HG03045 (cell line): ENCODE data around the gene TNPO1.

ENCODE experiments used
- ATAC-seq: cut with Tn5 transposase; IDR thresholded peaks from one replicate; pipeline ENCODE4 v1.9.1; 2021; ENCODE audit warnings: mild to moderate bottlenecking, moderate library complexity; ENCODE audit not compliant: unreplicated experiment

Gene TNPO1

DNA sequence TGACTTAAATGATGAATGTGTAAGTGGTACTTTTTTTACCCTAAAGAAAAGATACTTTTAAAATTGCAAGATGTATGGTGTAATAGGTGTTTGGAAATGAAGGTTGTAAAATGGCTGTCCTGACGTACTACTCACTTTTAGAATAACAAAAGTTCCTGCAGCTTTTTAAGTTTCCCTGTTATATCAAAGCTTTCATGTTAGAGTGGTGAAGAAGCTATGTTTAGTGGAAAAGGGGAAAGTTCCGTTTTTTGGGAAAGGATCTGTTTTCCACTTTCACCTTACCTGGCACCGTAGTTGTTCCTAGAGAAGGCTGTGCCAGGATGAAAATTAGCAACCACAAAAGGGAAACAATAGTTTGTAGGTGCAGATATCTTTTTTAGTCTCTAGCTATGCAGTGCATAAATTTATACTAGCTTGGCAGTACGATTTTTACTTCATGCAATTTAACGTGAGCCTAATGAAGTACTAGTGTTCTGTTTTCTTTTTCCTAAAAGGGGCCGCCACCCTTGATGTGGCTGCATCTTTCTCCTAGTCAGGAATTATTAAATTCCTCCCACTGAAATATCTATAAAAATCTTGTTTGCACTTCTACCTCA lies 1.3 kb downstream of the TNPO1 start:
- no peak for ATAC-seq

DNA sequence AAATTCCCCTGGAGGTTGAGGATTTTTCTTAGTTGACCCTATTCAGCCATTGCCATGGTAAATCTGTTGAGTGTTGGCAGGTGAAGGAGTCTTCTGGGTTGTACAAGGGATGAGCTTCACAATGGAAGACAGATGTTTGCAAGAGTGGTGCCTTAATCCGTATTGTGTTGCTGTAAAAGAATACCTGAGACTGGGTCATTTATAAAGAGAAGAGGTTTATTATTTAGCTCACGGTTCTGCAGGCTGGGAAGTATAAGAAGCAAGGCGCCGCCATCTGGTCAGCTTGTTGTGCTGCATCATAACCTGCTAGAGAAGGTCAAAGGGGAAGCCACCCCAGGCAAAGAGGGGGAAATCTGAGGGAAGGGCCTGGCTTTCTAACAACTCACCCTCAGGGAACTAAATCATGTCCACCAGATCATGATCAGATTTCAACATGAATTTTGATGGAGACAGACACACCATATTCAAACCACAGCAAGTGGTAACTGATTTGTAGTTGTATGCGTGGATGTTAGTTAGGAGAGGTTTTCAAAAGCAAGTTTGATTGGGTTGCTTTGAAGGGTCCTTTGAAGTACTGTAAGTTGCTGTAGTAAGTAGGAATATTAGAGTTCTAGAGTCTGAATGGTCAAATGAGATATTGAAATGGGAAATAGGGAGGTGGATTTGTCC lies 2.5 kb downstream of the TNPO1 start:
- ATAC-seq, result no peak

DNA sequence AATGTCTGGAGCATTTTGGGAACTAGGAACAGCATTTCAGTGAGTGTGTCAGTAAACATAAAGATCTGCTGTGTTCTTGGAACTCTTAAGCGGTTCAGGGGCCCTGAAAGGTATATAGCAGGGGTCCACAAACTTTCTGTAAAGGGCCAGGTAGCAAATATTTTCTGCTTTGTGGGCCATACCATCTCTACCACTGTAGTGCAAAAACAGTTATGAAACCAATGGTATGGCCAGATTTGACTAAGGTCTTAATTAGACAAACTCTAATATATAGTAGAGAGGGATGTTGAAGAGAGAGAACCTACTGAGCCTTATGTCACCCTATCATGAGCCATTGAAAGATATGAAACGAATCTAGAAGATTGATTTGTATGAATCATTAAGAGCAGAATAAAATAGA lies 5.3 kb downstream of the TNPO1 start:
- ATAC-seq, result no peak

DNA sequence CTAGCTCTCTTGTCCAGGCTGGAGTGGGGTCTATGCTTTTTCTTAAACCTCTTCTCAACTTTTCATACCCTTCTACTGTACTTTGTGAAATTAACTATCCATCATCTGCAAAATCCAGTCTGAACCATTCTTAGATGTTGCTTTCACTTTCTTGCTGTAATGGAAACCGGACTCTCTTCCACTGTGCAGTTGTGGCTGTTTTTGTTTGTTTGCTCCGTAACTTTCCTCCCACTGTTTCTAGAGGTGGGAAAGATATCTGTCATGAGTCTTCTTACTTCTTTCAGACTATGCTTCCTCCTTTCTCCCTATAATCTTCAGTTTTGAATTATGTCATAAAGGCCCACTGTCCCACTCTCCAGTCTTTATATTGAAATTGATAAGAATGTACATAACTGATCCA lies 6.5 kb downstream of the TNPO1 start:
- no peak for ATAC-seq

DNA sequence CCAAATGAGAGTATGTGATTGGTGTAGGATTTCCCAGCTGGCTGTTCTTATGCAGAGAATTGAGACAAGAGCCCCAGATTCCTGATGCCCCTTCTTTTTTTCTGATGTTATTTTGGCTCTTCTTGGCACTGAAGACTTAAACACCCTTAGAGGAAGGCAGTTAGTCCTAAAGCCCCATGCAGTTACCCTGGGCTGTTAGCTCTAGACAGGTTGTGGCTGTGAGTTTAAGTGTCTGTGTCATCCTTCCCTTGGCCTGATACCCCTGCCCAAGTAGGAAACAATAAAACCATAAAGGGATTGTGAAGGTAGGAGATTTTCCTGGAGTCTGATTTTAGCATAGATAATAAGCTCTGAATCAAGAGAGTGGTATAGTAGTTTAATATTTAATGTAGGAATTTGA lies 13.2 kb downstream of the TNPO1 start:
- ATAC-seq, result no peak

DNA sequence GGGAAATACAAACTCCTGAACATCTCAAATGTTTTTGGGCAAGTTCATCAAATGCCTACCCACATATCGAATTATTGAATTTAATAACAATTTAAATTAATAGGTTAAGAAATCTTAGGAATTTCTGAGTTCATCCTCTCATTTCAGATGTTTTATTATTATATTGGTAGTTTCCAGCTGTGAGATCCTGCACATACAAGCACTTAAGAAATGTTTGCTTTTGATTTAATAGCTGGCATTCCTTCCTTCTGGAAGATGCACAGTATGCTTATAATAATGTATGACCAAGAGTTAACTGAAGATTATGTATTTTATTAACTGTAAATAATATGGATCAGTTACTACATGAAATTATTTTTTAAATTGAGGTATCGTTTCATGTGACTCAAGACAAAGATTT lies 13.9 kb downstream of the TNPO1 start:
- no peak for ATAC-seq

DNA sequence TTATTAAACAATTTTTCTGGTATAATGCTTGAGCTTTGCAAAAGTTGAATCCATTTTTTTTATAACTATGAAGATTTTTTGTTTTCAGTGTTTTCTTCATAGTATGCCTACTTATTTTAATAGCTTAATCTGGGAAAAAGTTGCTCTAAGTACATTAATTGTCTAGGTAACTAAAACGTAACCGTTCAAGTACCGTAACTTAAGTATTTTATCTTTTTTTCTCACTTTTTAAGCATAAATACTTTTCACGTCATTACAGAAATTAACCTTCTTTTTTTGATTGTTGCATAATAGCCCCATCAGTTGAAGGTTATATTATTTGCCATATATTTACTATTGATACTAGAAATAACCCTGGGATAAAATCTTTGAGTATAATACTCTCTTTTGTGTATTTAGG lies 15.2 kb downstream of the TNPO1 start:
- ATAC-seq, result no peak

DNA sequence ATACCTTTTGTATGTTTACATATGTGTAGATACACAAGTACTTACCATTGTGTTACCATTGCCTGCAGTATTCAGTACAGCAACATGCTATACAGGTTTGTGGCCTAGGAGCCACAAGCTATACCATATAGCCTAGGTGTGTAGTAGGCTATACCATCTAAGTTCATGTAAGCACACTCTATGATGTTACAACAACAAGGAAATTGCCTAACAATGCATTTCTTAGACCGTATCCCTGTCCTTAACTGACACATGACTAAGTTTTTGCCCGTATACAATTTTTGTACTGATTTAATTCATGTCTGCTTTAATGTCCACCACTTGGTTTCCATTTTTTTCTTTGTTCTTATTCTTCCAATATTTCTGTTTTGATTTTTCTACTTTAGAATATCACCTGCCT lies 18.5 kb downstream of the TNPO1 start:
- no peak for ATAC-seq

DNA sequence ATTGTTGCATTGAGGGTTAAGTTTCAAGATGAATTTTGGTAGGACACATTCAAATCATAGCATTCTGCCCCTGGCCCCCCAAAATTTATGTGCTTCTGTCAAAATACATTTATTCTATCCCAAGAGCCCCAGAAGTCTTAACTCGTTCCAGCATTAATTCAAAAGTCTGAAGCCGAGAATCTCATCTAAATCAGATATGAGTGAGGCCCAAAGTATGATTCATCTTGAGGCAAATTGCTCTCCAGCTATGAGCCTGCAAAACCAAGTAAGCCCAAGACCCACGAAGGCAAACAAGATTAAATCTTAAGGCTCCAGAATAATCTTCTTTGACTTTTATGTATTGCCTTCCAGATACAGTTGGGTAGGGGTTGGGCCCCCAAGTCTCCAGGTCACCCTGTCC lies 19.2 kb downstream of the TNPO1 start:
- no peak for ATAC-seq

DNA sequence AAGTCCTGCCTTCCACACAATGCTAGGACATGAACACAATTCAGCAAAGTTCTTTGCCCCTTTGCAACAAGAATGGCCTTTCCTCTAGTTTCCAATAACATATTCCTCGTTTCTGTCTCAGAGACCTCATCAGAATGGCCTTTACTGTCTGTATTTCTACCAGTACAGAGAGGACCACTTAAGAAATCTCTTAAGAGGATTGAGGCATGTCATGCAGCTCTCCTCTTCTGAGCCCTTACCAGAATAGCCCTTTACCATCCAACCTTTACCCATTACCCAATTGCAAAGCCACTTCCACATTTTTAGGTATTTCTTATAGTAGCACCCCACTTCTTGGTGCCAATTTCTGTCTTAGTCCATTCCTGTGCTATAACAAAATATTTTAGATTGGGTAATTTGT lies 20.3 kb downstream of the TNPO1 start:
- ATAC-seq, result no peak

DNA sequence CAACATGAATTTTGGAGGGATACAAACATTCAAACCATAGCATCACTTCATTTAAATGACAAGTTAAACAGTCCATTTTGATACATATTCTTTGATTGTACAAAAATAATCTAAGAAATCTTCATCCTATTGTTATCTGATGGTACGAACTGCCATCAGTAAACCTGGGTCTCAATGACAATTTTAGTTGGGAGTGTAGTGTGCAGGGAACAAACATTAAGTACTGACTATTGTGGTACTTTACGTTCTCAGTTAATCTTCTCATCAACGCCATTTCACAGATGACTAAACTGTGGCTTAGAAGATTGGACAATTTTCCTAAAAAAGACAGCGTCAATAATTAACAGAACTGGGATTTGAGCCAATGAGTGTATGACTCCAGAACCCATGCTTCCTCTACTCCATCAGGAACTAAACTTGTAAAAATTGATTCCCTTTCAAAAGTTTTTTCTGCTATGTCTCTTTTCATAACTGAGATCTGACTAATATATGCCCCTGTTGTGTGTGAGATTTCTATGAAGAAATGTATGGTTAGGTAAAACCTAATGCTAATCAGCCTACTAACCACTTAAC lies 21.1 kb downstream of the TNPO1 start:
- ATAC-seq, result no peak

DNA sequence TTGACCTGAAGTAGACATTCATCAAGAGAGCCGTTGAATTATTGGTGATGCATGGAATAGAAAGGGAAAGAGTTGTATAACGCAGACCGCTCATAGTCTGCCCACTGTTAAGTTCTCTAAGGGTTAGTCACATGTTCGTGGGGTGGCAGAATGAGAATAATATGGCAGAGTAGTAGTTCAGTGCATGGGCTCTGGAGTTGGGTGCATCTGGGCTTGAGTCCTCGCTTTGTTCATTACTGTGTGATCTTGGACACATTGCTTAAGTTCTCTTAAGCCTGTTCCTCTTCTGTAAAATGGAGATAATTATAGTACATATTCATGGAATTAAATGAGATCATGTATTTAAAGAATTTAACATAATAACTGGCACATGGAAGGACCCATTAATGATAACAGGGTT lies 23.6 kb downstream of the TNPO1 start:
- no peak for ATAC-seq

DNA sequence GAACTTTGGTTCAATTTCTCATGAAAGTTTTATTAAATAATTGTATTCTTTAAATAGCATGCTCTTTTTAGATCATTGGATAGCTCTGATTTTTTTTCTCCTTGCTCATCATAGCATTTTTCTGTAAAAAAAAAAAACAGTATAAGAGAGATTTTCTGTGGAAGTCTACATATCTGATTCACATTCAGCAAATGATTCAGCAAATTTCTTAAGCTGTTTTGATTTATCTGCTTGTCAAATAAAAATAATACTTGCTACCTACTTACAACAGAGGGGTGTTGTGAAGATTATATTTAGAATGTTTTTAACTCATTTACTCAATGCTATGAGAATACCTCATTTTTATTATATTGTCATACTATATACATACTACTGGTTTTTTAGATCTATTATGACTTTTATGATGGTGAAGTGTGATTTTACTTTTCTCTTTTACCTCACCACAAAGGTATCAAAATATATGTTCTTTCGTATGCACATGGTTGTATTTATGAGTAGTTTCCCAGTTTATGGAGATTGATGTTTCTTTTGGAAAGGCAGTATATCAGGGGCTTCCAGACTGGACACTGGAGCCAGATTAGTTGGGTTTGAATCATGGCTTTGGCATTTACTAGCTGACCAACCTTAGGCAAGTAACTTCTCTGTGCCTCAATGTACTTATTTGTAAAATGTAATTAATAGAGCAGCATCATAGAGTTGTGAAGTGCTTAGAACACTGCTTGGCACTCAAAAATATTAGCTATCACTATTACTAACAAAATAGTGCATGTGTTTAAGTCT lies 25.5 kb downstream of the TNPO1 start:
- no peak for ATAC-seq

DNA sequence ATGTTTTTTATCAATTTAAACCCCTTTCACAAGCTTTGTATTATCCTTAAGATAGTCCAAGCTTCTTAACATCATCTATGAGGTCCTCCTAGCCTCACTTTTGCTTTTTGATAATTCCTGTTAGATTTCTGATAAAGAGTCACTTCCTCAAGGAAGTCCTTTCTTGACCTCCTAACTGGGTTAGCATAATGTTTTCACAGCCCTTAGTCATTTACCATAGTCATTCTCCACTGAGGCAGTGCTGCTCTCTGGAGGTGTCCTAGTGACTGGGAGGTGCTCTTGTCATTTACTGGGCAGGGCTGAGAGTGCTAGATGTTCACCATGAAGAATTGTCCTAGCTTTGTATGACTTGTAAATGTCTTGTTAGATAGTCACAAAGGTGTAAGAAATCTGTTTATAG lies 26.4 kb downstream of the TNPO1 start:
- no peak for ATAC-seq

DNA sequence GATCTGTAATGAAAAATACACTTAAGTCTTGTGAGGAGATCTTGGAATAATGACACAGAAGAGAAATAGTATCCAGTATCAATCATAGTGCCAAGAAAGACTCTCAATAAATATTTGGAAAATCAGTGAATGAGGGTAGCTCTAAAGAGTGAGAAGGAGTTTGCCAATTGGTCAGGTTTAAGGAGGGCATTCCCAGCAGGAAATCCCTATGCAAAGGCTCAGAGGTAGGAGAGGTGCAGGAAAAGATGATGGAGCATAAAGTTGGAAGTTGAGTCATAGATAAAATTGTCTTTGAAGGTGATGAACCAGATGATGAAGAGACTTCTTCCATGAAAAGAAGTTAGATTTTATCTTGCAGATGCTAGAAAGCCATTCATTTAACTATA lies 27.8 kb downstream of the TNPO1 start:
- ATAC-seq, result no peak

DNA sequence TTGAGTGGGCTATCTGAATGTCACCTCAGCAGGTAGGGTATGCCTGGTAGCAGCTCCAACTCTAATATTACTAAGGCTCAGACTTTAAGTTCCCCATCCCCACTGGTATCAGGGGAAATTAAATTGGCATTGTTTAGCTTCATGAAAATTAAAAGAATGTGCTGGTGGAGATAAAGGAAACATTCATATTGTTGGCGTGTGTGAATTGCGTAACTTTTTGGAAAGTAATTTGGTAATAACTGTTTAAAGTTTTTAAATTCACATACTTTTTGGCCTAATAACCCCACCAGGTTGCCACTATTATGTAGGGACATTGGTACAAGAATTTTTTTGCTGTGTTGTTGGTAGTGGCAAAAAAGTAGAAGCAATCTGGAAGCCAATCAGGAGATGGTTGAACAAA lies 29.4 kb downstream of the TNPO1 start:
- ATAC-seq, result no peak

DNA sequence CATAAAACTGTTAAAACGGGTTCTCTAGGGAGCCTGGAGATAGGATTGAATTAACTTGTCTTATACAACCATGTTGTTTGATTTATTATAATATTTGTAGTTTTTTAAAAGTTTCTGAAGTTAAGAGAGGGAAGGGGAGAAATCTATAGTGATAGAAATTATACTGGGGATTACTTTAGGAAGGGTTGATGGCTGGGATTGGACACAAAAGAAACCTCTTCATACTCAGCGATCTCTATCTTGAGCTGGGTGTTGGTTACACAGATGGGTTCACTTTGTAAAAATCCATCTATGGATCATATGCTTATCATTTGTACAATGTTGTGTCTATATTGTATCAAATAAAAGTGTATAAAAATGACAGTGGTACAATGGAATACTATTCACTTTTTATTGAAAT lies 30.0 kb downstream of the TNPO1 start:
- ATAC-seq, result no peak

DNA sequence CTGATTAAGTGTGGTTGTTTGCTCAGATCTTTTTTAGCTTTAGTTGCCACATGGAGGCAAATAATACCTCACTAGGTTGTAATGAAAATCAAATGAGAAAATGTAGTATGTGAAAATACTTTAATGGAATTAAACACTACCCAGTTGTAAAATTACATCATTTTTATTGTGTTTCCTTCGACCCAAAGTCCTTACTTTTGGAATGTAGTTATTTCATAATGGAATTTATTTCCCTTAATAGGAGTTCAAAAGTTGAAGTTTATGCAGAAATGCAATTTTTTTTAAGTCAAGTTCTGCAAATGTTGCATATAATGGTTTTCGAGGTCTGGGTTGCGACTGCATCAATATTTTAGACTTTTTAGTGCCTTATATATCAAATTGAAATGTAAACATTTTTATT lies 31.0 kb downstream of the TNPO1 start:
- ATAC-seq, result no peak

DNA sequence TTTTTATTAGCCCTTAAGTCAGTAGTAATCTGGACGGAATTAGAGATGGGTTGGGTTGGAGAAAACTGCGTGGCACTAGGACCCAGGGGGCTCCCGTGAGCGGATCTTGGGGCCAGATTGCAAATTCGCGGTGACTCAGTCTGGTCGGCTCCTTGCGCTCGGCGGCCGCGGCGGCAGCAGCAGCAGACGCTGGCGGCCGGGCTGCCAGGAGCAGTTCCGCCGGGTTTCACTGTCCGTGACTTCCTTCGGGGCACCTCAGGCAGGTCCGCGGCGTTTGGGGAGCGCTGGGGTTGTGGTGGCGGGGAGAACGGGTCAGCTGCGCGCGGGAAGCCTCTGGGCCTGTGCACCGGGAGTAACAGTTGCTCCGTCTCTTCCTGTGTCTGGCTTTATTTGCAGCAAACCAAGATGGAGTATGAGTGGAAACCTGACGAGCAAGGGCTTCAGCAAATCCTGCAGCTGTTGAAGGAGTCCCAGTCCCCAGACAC lies 31.6 kb downstream of the TNPO1 start:
- ATAC-seq, result peak; percentile 86

DNA sequence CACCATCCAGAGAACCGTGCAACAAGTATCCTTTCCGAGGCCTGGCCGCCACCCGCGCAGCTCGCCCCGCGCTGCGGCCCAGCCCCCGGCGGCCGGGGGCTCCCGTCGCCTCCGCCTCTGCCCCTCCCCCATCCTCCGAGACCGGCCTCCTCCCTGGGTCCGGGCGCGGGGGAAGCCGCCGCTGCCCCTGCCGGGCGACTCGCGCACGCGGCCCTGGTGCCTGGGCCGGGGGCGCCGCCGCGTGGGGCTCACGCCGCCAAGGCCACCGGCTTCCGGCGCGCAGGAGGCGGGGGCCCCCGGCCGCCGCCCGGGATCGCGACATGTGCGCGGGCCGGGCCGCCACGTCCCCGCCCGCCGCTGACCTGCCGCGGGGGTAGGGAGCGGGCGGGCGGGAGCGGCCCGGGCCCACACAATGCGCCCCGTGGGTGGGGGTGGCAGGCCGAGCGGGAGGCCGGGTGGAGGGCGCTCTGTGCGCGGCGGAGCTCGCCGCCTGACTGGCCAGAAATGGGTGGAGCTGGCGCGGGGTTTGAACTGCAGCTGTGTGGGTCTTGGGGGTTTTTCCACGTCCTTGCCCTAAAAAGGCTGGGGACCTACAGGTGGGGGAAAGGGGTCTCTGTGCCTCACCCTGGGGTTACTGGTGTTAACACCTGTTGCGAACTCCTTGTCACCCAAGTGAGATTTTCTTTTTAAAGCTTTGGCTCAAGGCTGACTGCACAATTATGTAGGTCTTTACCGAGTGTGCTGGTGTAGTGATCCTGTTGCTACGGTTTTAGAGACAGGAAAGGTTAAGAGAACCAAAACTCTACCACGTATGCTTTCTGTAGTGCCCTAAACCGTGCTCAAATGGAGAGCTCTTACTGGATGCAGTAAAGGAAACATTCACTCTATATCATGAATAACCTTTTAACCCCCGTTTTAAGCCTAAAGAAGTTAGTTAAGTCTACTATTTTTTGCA lies 32.3 kb downstream of the TNPO1 start:
- peak; percentile 57 for ATAC-seq

DNA sequence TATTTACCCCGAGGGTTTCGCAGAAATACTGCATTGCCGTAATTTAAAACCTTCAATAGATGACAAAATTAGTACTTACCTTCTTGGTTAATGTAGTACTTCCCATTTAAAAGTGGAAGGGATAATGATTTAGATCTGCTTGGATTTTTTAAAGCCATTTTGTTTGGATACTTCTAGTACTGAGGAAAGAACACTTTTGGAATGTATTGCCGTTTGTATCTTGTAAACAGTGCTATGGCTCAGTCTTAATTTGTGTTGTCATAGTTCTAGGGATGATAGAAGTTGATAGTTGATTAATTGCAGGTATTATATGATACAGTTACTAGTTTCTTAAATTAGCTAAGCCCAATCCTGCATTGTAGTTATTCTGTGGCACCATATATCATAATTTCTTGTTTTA lies 33.1 kb downstream of the TNPO1 start:
- ATAC-seq, result no peak
